Measurements from ENCODE around the gene PPIL6. TPM values are rescaled to one million over a fixed set of nuclear protein-coding genes. Genes with fewer than 3 reads are reported as not detected.

PPIL6 gene
- total RNA-seq, 4 donors from 2014 or later, result 0.59 to 18.0 (median 4.6) TPM

- H3K9me3 ChIP-seq, result no peaks in the 10 kb centered on the region
- no peaks in the 10 kb centered on the region for H3K4me1 ChIP-seq
- no peak for TF ChIP-seq POLR2A (IDR thresholded peaks at IDR 0.05)
- TF ChIP-seq CTCF (IDR thresholded peaks at IDR 0.05), result no peak
- DNase-seq, result no peak
- no peaks in the 10 kb centered on the region for H3K27me3 ChIP-seq
- H3K36me3 ChIP-seq, result no peaks in the 10 kb centered on the region
- H3K27ac ChIP-seq, result peak overlapping the region; percentile 15 to 44
- H3K4me3 ChIP-seq, result no peak overlapping the region
- intact Hi-C loops (cut with DNase I; ENCODE audit: low total_unique reads), result no loop called here
Observed at GRCh38 chr6:109429496-109429895, 10.9 kb downstream of the PPIL6 start.

GRCh38 chr6:109428889-109429477, 11.4 kb downstream of the PPIL6 start:
- Histone ChIP-seq H3K27ac (peak overlapping the region; percentile 15 to 44), H3K9me3 (no peaks in the 10 kb centered on the region), H3K4me1 (no peaks in the 10 kb centered on the region), H3K36me3 (no peaks in the 10 kb centered on the region), H3K27me3 (no peaks in the 10 kb centered on the region), H3K4me3 (no peak overlapping the region)
- TF ChIP-seq CTCF (IDR thresholded peaks at IDR 0.05) (no peak), POLR2A (IDR thresholded peaks at IDR 0.05) (no peak)
- no peak for DNase-seq
- intact Hi-C loops (cut with DNase I; ENCODE audit: low total_unique reads), result no loop called here

- intact Hi-C loops (cut with DNase I; ENCODE audit: low total_unique reads), result no loop called here
- Histone ChIP-seq H3K27ac (no peak overlapping the region), H3K27me3 (no peaks in the 10 kb centered on the region), H3K36me3 (no peaks in the 10 kb centered on the region), H3K4me1 (no peaks in the 10 kb centered on the region), H3K9me3 (no peaks in the 10 kb centered on the region), H3K4me3 (no peak overlapping the region)
- no peak for DNase-seq
- TF ChIP-seq CTCF (IDR thresholded peaks at IDR 0.05), result no peak
Observed at GRCh38 chr6:109424946-109425345, 15.5 kb downstream of the PPIL6 start.

- H3K4me3 ChIP-seq, result no peak overlapping the region
- no peak overlapping the region for H3K27ac ChIP-seq
- no peaks in the 10 kb centered on the region for H3K9me3 ChIP-seq
- DNase-seq, result no peak
- no peaks in the 10 kb centered on the region for H3K27me3 ChIP-seq
- intact Hi-C loops (cut with DNase I; ENCODE audit: low total_unique reads), result no loop called here
- H3K36me3 ChIP-seq, result no peaks in the 10 kb centered on the region
- TF ChIP-seq POLR2A (IDR thresholded peaks at IDR 0.05) (no peak), CTCF (IDR thresholded peaks at IDR 0.05) (no peak)
- no peaks in the 10 kb centered on the region for H3K4me1 ChIP-seq
Observed at GRCh38 chr6:109421184-109421583, 19.2 kb downstream of the PPIL6 start.

GRCh38 chr6:109420751-109421150, 19.7 kb downstream of the PPIL6 start:
- Histone ChIP-seq H3K27me3 (no peaks in the 10 kb centered on the region), H3K27ac (no peak overlapping the region), H3K4me1 (no peaks in the 10 kb centered on the region), H3K4me3 (no peak overlapping the region), H3K9me3 (no peaks in the 10 kb centered on the region), H3K36me3 (no peaks in the 10 kb centered on the region)
- no peak for DNase-seq
- no peak for TF ChIP-seq CTCF (IDR thresholded peaks at IDR 0.05)
- no peak for TF ChIP-seq POLR2A (IDR thresholded peaks at IDR 0.05)
- intact Hi-C loops (cut with DNase I; ENCODE audit: low total_unique reads), result no loop called here
